WI38 (cell line): ENCODE measurements around the gene FGFRL1.

Source experiments
- H3K4me3 ChIP-seq: 2 replicates; pipeline ENCODE4 v1.5.1; 2011; ENCODE audit warnings: low read depth, mild to moderate bottlenecking, control low read depth, low read length
- TF ChIP-seq, protein P1 (sequence below): IDR thresholded peaks from 2 replicates; pipeline ENCODE4 v1.5.1; 2012; ENCODE audit warnings: low read depth, mild to moderate bottlenecking, control low read depth, low read length

The FGFRL1 gene

DNA sequence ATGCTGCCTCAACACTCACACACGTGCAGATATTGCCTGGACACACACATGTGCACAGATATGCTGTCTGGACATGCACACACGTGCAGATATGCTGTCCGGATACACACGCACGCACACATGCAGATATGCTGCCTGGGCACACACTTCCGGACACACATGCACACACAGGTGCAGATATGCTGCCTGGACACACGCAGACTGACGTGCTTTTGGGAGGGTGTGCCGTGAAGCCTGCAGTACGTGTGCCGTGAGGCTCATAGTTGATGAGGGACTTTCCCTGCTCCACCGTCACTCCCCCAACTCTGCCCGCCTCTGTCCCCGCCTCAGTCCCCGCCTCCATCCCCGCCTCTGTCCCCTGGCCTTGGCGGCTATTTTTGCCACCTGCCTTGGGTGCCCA lies 14.7 kb downstream of the FGFRL1 start:
- H3K4me3 ChIP-seq = no peak overlapping the region
- TF ChIP-seq, protein P1, sequence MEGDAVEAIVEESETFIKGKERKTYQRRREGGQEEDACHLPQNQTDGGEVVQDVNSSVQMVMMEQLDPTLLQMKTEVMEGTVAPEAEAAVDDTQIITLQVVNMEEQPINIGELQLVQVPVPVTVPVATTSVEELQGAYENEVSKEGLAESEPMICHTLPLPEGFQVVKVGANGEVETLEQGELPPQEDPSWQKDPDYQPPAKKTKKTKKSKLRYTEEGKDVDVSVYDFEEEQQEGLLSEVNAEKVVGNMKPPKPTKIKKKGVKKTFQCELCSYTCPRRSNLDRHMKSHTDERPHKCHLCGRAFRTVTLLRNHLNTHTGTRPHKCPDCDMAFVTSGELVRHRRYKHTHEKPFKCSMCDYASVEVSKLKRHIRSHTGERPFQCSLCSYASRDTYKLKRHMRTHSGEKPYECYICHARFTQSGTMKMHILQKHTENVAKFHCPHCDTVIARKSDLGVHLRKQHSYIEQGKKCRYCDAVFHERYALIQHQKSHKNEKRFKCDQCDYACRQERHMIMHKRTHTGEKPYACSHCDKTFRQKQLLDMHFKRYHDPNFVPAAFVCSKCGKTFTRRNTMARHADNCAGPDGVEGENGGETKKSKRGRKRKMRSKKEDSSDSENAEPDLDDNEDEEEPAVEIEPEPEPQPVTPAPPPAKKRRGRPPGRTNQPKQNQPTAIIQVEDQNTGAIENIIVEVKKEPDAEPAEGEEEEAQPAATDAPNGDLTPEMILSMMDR = no peak

DNA sequence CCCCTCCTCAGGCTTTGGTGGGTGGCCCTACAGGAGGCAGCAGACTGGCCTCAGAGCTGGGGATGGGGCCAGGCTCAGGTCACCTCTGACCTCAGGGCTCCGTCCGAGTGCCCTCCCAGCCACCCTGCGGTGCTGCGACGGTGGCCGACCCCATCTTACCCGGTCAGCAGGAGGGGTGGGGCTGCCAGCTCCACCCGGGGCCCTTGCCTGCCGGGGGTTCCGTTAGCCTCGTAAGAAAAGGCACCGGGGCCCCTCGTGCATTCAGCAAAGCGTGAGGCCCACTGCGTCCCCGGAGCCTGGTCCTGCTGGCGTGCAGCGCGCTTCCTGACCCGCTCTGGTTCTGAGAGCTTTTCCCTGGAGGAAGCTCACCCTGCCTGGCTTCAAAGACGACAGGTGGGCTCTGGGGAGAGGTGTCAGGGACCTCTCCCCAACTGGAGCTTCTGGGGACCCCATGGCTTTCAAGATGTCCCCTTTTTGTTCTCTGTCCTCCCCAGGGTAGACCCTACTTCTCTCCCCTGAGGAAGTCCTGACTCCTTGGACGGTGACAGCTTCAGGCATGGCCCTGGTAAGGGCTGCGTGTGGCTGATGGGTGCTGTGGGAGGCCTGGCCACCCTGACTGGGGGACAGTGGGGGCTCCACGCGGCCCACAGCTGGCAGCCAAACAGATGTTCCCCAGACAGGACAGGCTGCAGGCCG lies 15.9 kb downstream of the FGFRL1 start:
- no peak overlapping the region for H3K4me3 ChIP-seq
- TF ChIP-seq, protein P1 = no peak

DNA sequence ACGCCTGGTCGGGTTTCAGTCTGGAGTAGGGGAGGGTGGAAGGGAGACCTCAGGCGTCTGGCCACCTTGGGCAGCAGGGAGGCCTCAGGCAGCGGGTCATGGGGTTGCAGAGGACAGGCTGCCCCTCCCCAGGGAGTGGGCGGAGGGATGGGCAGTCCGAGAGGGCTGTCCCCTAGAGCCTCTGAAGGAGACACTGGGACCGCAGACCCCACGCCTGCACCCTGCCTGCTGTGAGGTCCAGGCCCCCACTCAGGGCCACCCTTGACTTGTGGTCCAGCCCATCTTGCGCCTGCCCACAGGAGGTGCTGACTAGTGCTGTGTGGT lies 16.5 kb downstream of the FGFRL1 start:
- TF ChIP-seq, protein P1 = no peak
- no peak overlapping the region for H3K4me3 ChIP-seq

DNA sequence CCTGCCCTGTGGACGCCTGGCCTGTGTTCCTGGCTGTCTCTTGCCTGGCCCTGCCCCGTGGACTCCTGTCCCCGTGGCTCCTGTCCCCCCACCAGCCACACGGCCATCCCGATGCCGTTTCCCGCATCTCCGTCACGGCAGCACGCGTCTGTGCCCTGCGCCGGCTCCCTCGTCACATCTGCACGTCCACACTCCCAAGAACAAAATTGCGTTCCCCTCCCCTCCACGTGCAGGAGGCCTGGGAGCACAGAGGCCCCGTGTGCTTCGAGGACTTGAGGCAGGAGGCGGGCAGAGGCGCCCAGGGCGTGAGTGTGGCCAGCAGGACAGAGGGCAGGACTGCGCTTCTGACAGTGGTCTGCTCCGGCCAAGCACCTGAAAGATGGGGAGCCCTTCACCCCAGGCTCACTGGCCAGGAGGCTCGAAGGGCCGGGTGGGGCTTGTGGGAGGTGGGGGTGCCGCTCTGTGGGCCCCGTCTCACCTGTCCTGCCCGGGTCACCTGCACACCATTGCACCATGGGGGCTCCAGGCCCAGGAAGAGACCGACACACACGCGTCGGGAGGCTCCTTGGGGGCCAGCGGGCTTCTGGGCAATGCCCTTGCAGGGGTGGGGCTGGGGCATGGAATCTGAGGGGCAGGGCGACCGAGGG lies 17.3 kb downstream of the FGFRL1 start:
- TF ChIP-seq, protein P1 = no peak
- H3K4me3 ChIP-seq = no peak overlapping the region

DNA sequence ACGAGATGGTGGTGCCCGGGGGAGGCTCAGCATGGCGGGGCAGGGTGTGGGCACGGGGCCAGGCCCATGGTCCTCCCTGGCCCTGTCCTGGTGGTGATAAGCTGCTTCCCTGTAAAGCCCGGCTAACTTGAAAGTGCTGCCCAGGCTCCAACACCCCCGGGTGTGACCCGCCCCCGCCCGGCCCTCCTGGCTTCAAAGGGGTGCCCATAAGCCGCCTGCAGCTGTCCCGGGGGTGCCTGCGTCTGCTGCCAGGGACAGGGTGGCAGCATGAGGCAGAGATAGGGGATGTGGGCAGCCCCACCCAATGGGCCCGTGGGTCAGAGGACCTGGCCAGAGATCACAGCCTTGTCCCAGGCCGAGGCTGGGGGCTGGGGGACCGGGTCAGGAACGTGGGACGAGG lies 18.1 kb downstream of the FGFRL1 start:
- TF ChIP-seq, protein P1 = no peak
- no peak overlapping the region for H3K4me3 ChIP-seq

DNA sequence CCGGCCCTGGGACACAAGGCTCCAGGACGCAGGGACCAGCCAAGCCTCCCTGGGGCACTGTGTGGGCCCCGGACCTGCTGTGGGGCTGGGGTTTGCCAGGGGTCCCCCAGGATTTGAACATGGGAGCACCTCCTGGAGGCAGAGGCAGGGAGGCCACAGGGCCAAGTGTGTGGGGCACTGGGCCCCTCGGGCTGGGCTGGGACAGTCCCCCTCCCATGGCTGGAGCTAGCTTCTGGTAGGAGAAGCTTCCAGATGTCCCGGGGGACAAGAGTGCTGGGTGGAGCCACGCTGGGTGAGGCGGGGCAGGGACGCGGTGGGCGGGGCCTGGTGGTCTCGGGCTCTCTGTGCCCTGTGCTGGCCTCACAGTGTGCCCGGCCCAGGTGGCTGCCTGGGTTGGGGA lies 18.6 kb downstream of the FGFRL1 start:
- H3K4me3 ChIP-seq = no peak overlapping the region
- TF ChIP-seq, protein P1 = no peak

DNA sequence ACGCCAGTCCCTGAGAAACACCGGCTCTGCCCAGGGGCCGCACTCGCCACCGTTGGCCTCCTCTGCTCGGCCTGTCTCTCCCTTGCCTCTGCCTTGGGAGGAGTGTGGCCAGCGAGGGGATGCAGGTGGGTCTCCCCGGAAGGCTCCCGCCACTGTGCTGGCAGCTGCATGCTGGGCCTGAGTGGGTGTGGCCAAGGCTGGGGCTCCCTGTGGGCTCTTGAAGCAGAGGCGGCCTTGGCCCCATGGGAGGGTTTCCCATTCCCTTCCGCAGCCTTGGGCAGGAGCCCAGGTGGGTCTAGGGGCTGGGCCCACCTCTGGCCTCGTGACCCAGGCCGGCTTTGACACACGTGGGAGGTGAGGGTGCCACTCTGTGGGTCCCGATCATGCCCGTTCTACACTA lies 19.1 kb downstream of the FGFRL1 start:
- H3K4me3 ChIP-seq = no peak overlapping the region
- TF ChIP-seq, protein P1 = no peak
